DND-41 (cell line): Measurements from ENCODE around the gene SHISA9.

Experiments
- ATAC-seq: fragments of 200-7000 bp; cut with Tn5 transposase; 3 replicates; pipeline ENCODE4 v1.9.1; 2021; ENCODE audit warnings: low read depth; ENCODE audit not compliant: insufficient read depth
- DNase-seq: peaks from one replicate; pipeline ENCODE4 v3.0.0-alpha.2; 2020
- H2AFZ ChIP-seq: 2 replicates; pipeline ENCODE4 v1.6.0; 2012; ENCODE audit warnings: low read depth, low read length
- H3K27ac ChIP-seq: 2 replicates; pipeline ENCODE4 v1.5.1; 2012; ENCODE audit warnings: low read length, inconsistent platforms
- H3K27me3 ChIP-seq: fragments of 200-600 bp; sonication (generic); 2 replicates; pipeline ENCODE4 v1.6.0; 2012; ENCODE audit warnings: low read length, mild to moderate bottlenecking, inconsistent platforms; ENCODE audit not compliant: insufficient read depth, poor library complexity
- H3K36me3 ChIP-seq: 2 replicates; pipeline ENCODE4 v1.5.1; 2012; ENCODE audit warnings: low read length, inconsistent platforms; ENCODE audit not compliant: insufficient read depth
- H3K4me1 ChIP-seq: 2 replicates; pipeline ENCODE4 v1.5.1; 2012; ENCODE audit warnings: mild to moderate bottlenecking, low read length; ENCODE audit not compliant: insufficient read depth
- H3K4me2 ChIP-seq: 2 replicates; pipeline ENCODE4 v1.6.0; 2012; ENCODE audit warnings: mild to moderate bottlenecking, moderate library complexity, low read length, inconsistent platforms; ENCODE audit not compliant: insufficient read depth
- H3K4me3 ChIP-seq, 2 experiments: fragments of 200-600 bp in 1 of 2; shearing (Covaris generic) in 1 of 2; 2 replicates each; pipeline ENCODE4 v1.5.1; 2012 to 2016; ENCODE audit warnings: inconsistent platforms in 2 of 2, low read length in 2 of 2, mild to moderate bottlenecking in 2 of 2, low read depth in 1 of 2, moderate library complexity in 1 of 2
- H3K79me2 ChIP-seq: 2 replicates; pipeline ENCODE4 v1.6.0; 2012; ENCODE audit warnings: low read length, inconsistent platforms; ENCODE audit not compliant: insufficient read depth
- H3K9ac ChIP-seq: 2 replicates; pipeline ENCODE4 v1.6.0; 2012; ENCODE audit warnings: low read depth, mild to moderate bottlenecking, inconsistent platforms, low read length, moderate library complexity
- H3K9me3 ChIP-seq: 2 replicates; pipeline ENCODE4 v1.5.1; 2012; ENCODE audit warnings: low read length, moderate library complexity, mild to moderate bottlenecking, inconsistent platforms; ENCODE audit not compliant: insufficient read depth, severe bottlenecking
- H4K20me1 ChIP-seq: 2 replicates; pipeline ENCODE4 v1.6.0; 2012; ENCODE audit warnings: low read length; ENCODE audit not compliant: insufficient read depth
- CTCF ChIP-seq: IDR thresholded peaks from 2 replicates; pipeline ENCODE4 v1.5.1; 2012; ENCODE audit warnings: borderline replicate concordance, low read length, moderate library complexity, mild to moderate bottlenecking; ENCODE audit not compliant: poor library complexity, severe bottlenecking; ENCODE audit errors: extremely low read depth
- EZH2 ChIP-seq: IDR thresholded peaks from 3 replicates; pipeline ENCODE4 v1.6.1; 2012; ENCODE audit warnings: borderline replicate concordance, low read depth, mild to moderate bottlenecking, moderate library complexity, low read length, inconsistent platforms; ENCODE audit not compliant: severe bottlenecking

SHISA9 gene

GRCh38 chr16:13056607-13057006, 155.2 kb downstream of the SHISA9 start:
- Histone ChIP-seq H3K79me2 (no peaks in the 10 kb centered on the region), H3K4me1 (no peaks in the 10 kb centered on the region), H3K4me2 (no peak overlapping the region), H3K27ac (no peak overlapping the region), H3K36me3 (no peaks in the 10 kb centered on the region), H3K27me3 (no peaks in the 10 kb centered on the region), H4K20me1 (no peaks in the 10 kb centered on the region), H3K9me3 (no peaks in the 10 kb centered on the region), H3K4me3 (no peak overlapping the region), H3K9ac (no peak overlapping the region), H2AFZ (no peak overlapping the region)
- no peak for DNase-seq
- no peak for TF ChIP-seq CTCF
- TF ChIP-seq EZH2: no peak
- no peak for ATAC-seq

GRCh38 chr16:13060932-13061331, 159.5 kb downstream of the SHISA9 start:
- no peak overlapping the region for H3K9ac ChIP-seq
- H3K36me3 ChIP-seq: no peaks in the 10 kb centered on the region
- TF ChIP-seq CTCF (no peak), EZH2 (no peak)
- no peak overlapping the region for H2AFZ ChIP-seq
- H4K20me1 ChIP-seq: no peaks in the 10 kb centered on the region
- H3K27me3 ChIP-seq: no peaks in the 10 kb centered on the region
- no peak for DNase-seq
- no peaks in the 10 kb centered on the region for H3K4me1 ChIP-seq
- no peaks in the 10 kb centered on the region for H3K9me3 ChIP-seq
- no peak overlapping the region for H3K27ac ChIP-seq
- H3K4me2 ChIP-seq: no peak overlapping the region
- no peak for ATAC-seq
- no peak overlapping the region for H3K4me3 ChIP-seq
- H3K79me2 ChIP-seq: no peaks in the 10 kb centered on the region

- Histone ChIP-seq H4K20me1 (no peaks in the 10 kb centered on the region), H3K9me3 (no peaks in the 10 kb centered on the region), H3K4me2 (no peak overlapping the region), H3K9ac (no peak overlapping the region), H3K36me3 (no peaks in the 10 kb centered on the region), H3K79me2 (no peaks in the 10 kb centered on the region), H3K27me3 (no peaks in the 10 kb centered on the region), H3K4me3 (no peak overlapping the region), H2AFZ (no peak overlapping the region), H3K4me1 (no peaks in the 10 kb centered on the region), H3K27ac (no peak overlapping the region)
- no peak for DNase-seq
- no peak for ATAC-seq
- no peak for TF ChIP-seq EZH2
- no peak for TF ChIP-seq CTCF
Measured at GRCh38 chr16:13061691-13062090, 160.3 kb downstream of the SHISA9 start.

- Histone ChIP-seq H3K9ac (no peak overlapping the region), H3K4me2 (no peak overlapping the region), H3K4me1 (no peaks in the 10 kb centered on the region), H3K36me3 (no peaks in the 10 kb centered on the region), H3K79me2 (no peaks in the 10 kb centered on the region), H3K4me3 (no peak overlapping the region), H2AFZ (no peak overlapping the region), H3K27me3 (no peaks in the 10 kb centered on the region), H3K27ac (no peak overlapping the region), H3K9me3 (no peaks in the 10 kb centered on the region), H4K20me1 (no peaks in the 10 kb centered on the region)
- no peak for ATAC-seq
- TF ChIP-seq CTCF (no peak), EZH2 (no peak)
- no peak for DNase-seq
Measured at GRCh38 chr16:13062219-13062618, 160.8 kb downstream of the SHISA9 start.
